ENCODE results near the gene ZNF630.
"Not testable (repeated sequence)": the region's sequence is repeated elsewhere in the genome, so short reads cannot be mapped to it uniquely, and the experiment has no call there.

The ZNF630 gene

DNA sequence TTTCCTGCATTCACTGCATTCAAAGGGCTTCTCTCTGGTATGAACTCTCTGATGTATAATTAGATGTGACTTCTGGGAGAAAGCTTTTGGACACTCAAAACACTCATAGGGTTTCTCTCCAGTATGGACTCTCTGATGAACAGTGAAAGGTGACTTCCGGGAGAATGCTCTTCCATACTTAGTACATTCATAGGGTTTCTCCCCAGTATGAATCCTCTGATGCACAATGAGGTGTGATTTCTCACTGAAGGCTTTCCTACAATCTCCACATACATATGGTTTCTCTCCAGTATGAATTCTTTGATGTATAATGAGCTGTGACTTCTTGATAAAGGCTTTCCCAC lies 12.2 kb downstream of the ZNF630 start:
- no peak for DNase-seq (ENCODE audit: low read depth)
- TF ChIP-seq, protein P1, sequence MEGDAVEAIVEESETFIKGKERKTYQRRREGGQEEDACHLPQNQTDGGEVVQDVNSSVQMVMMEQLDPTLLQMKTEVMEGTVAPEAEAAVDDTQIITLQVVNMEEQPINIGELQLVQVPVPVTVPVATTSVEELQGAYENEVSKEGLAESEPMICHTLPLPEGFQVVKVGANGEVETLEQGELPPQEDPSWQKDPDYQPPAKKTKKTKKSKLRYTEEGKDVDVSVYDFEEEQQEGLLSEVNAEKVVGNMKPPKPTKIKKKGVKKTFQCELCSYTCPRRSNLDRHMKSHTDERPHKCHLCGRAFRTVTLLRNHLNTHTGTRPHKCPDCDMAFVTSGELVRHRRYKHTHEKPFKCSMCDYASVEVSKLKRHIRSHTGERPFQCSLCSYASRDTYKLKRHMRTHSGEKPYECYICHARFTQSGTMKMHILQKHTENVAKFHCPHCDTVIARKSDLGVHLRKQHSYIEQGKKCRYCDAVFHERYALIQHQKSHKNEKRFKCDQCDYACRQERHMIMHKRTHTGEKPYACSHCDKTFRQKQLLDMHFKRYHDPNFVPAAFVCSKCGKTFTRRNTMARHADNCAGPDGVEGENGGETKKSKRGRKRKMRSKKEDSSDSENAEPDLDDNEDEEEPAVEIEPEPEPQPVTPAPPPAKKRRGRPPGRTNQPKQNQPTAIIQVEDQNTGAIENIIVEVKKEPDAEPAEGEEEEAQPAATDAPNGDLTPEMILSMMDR (IDR thresholded peaks at IDR 0.05; ENCODE audit: control insufficient read depth, insufficient read depth, low read depth, low read length, missing control alignments): no peak

DNA sequence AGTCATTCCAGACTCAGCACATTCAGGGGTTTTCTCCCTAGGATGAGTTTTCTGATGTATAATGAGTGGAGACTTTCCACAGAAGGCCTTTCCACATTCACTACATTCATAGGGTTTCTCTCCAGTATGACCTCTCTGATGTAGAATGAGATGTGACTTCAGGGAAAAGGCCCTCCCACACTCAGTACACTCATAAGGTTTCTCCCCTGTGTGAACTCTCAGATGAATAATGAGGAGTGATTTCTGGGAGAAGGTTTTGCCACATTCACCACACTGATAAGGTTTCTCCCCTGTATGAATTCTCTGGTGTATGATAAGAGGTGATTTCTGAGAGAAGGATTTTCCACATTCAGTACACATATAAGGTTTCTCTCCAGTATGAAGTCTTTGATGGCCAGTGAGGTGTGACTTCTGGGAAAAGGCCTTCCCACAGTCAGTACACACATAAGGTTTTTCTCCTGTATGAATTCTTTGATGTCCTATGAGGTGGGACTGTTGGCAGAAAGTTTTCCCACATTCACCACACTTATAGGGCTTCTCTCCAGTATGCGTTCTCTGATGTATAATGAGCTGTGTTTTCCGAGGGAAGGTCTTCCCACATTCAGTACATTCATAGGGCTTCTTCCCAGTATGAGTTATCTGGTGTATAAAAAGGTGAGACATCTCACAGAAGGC lies 12.7 kb downstream of the ZNF630 start:
- H3K4me3 ChIP-seq (ENCODE audit: control insufficient read depth, low read depth, low read length): no peak overlapping the region
- TF ChIP-seq, protein P1 (IDR thresholded peaks at IDR 0.05; ENCODE audit: control insufficient read depth, insufficient read depth, low read depth, low read length, missing control alignments): no peak
- no peak for DNase-seq (ENCODE audit: low read depth)

More for the DNA sequence above, 12.2 kb downstream of the ZNF630 start:
- no peak overlapping the region for H3K4me3 ChIP-seq (ENCODE audit: control insufficient read depth, low read depth, low read length)

DNA sequence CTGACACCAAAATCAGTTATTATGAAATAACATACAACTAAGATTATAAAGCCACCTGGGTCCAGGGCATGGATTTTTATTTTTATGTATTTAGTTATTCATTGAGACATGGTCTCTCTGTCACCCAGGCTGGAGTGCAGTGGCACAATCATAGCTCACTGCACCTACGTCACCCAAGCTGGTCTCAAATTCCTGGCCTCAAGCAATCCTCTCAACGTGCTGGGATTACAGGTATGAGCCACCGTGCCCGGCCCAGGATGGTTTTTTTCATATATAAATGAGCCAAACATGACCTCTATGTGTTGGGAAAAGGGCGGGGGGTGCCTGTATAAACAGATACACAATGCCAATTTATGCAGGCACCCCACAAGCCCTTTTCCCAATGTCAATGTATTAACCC lies 24.6 kb downstream of the ZNF630 start:
- TF ChIP-seq, protein P1 (IDR thresholded peaks at IDR 0.05; ENCODE audit: control insufficient read depth, insufficient read depth, low read depth, low read length, missing control alignments): no peak
- DNase-seq (ENCODE audit: low read depth): no peak
- H3K4me3 ChIP-seq (ENCODE audit: control insufficient read depth, low read depth, low read length): no peak overlapping the region

DNA sequence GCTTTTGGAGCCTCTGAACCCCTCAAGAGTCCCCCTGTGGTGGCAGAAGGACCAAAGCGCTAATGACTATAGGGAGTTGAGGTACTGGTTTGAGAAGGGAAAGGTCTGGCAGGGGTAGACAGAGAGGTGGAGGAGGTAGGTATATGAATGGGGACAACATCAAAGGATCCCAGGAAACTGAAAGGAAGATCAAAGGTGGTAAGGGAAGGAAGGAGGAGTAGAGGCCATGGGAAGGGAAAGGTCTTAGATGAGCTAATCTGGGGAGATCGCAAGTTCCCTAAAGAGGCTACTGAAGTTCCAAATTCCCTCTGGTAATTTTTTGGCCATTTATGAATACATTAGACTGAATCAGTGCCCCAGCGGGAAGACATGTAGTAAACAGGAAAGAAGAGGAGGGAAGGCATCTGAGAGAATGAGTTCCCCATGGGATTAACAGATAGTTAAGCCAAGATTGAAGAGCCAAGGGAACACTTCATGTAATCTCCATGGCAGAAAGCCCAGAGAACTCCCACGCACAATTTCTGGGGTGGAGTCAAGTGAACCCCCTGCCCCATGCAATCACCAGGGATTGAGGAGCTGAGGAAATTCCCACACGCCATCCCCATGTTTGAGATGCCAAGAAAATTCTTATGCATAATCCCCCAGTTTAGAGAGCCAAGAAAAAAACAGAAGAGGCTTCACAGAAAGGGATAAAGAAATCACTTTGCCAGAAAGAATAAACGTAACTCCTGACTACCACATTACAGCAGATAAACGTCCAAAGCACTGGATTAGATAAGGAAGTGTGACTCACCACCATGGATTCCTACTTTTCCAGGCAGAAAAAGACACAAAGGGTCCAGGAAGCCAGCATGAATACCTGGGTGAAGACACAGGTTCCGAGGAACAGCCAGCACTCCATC lies 25.8 kb downstream of the ZNF630 start:
- DNase-seq (ENCODE audit: low read depth): peak; percentile 5
- TF ChIP-seq, protein P1 (IDR thresholded peaks at IDR 0.05; ENCODE audit: control insufficient read depth, insufficient read depth, low read depth, low read length, missing control alignments): no peak
- H3K4me3 ChIP-seq (ENCODE audit: control insufficient read depth, low read depth, low read length): no peak overlapping the region

DNA sequence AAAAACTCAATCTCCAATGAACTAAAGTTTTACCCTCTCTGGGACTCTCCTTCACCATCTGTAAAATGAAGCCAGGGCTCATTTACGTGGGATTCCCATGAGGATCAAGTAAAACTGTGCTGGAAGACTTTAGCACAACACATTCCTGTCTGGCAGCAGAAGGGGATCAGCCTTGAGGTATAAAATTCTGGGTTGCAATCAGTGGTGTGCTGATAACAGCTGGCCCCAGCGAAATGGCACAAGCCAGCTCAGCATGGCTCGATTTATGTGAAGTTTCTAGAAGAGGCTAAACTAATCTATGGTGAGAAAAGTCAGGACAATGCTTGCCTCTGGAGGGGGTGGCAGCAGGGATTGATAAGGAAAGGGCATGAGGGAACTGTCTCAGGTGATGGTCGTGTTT lies 28.4 kb downstream of the ZNF630 start:
- TF ChIP-seq, protein P1 (IDR thresholded peaks at IDR 0.05; ENCODE audit: control insufficient read depth, insufficient read depth, low read depth, low read length, missing control alignments): no peak
- no peak overlapping the region for H3K4me3 ChIP-seq (ENCODE audit: control insufficient read depth, low read depth, low read length)
- DNase-seq (ENCODE audit: low read depth): no peak

DNA sequence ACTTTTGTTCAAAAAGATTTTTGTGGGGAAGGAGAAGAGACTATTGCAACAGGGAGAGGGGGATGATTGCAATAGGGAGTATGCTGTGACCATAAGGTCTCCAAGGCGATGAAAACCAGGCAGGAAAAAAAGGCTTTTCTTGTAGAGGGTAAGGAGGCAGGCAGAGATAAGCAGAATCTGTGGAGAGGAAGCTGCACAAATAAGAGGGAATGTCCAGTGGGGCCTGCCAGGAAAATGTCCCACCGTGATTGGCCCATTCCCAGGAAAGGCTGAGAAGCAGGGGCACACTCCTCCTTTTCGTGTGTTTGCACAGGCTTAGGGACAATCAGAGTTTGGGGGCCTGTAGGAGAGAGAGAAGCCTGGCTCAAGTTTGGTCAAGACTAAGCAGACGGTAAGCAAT lies 35.5 kb downstream of the ZNF630 start:
- no peak for DNase-seq (ENCODE audit: low read depth)
- TF ChIP-seq, protein P1 (IDR thresholded peaks at IDR 0.05; ENCODE audit: control insufficient read depth, insufficient read depth, low read depth, low read length, missing control alignments): no peak
- H3K4me3 ChIP-seq (ENCODE audit: control insufficient read depth, low read depth, low read length): no peak overlapping the region

DNA sequence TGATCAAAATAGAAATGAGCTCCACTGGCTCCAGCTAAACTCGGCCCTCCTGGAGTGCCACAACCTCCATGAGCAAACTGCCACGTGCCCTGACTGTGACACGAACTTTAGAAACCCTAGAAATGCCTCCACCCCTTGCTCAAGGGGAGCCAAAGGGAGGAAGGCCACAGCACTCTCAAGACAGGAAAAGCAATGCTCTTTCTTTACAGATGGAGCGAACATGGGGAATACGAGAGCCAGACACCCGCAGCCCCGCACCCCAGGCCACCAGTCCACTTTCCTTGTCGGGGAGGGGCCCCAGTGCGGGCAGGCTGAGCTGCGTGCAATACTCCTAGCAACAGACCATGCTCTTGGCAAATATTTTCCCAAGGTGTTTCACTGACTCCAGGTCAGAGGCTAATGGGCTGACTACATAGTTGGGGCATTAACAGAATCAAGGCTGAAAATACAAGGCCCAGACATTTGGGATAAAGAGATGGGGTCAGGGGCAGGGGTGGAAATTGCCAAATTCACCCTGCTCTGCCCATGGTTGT lies 40.7 kb downstream of the ZNF630 start:
- H3K4me3 ChIP-seq (ENCODE audit: control insufficient read depth, low read depth, low read length); DNase-seq (ENCODE audit: low read depth): not testable (repeated sequence)
